ENCODE results near the gene PDE6A. TPM values are rescaled to one million over a fixed set of nuclear protein-coding genes. Genes with fewer than 3 reads are reported as not detected.
A peak's percentile ranks its signal among the peaks of the same experiment; 100 is the strongest.

PDE6A gene
- total RNA-seq, 1 donor from 2014 or later = not detected

DNA sequence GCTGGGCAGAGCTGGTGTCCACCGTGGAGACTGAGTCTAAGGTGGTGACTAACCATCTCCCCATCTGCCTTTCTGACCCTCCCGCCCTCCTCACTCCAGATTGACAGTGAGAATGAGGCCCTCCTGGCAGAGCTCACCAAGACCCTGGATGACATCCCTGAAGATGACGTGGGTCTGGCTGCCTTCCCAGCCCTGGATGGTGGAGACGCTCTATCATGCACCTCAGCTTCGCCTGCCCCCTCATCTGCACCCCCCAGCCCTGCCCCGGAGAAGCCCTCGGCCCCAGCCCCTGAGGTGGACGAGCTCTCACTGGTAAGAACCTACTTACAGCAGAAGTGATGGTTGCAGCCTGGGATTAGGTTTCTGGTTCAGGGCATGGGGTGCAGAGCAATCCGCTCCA is 118.0 kb downstream of the PDE6A start:
- H3K27ac ChIP-seq (ENCODE audit: low read depth, low read length) = peak overlapping the region; percentile 89
- H3K9ac ChIP-seq (ENCODE audit: low read depth in 1 of 3, low read length in 3 of 3) = peak overlapping the region in 2 of 3 donors; percentile 47 to 62
- H3K36me3 ChIP-seq (ENCODE audit: control insufficient read depth in 3 of 3, insufficient read depth in 3 of 3, low read length in 3 of 3) = peaks cover 16 to 23% (median 16%) of the 10 kb centered on the region in 3 donors
- H3K4me1 ChIP-seq (ENCODE audit: control insufficient read depth in 3 of 3, insufficient read depth in 3 of 3, low read length in 3 of 3) = peaks cover 55 to 72% (median 66%) of the 10 kb centered on the region in 3 donors
- H3K27me3 ChIP-seq (ENCODE audit: control insufficient read depth in 3 of 3, insufficient read depth in 3 of 3, low read length in 3 of 3) = no peaks in the 10 kb centered on the region
- H3K9me3 ChIP-seq (ENCODE audit: control insufficient read depth in 3 of 3, low read length in 3 of 3) = no peaks in the 10 kb centered on the region
- no peak overlapping the region for H3K4me3 ChIP-seq (ENCODE audit: low read length in 3 of 3)

DNA sequence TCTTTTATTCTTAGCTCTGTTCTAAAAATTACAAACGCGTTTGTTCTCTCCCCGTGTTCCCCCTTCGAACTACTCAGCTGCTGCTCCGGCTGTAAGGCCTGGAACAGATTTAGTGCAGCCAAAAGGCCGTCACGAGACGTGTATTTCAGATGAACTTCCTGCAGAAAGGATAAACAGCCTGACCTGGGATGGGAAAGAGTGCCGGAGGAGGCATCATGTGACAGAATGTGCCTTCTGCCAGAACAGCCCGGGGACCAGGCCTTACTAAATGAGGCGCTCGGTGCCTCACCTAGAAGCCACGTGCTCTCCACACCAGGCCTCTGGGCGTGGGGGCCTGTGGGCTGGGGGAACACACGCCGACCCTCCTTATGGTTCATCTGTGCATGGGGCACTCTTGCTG is 119.7 kb downstream of the PDE6A start:
- peak overlapping the region; percentile 89 for H3K27ac ChIP-seq (ENCODE audit: low read depth, low read length)
- peak overlapping the region in 2 of 3 donors; percentile 30 to 62 for H3K9ac ChIP-seq (ENCODE audit: low read depth in 1 of 3, low read length in 3 of 3)
- H3K9me3 ChIP-seq (ENCODE audit: control insufficient read depth in 3 of 3, low read length in 3 of 3) = no peaks in the 10 kb centered on the region
- H3K4me3 ChIP-seq (ENCODE audit: low read length in 3 of 3) = peak overlapping the region in 2 of 3 donors; percentile 4 to 51
- H3K4me1 ChIP-seq (ENCODE audit: control insufficient read depth in 3 of 3, insufficient read depth in 3 of 3, low read length in 3 of 3) = peaks cover 58 to 76% (median 73%) of the 10 kb centered on the region in 3 donors
- H3K36me3 ChIP-seq (ENCODE audit: control insufficient read depth in 3 of 3, insufficient read depth in 3 of 3, low read length in 3 of 3) = peaks cover 4 to 11% (median 6%) of the 10 kb centered on the region in 3 donors
- no peaks in the 10 kb centered on the region for H3K27me3 ChIP-seq (ENCODE audit: control insufficient read depth in 3 of 3, insufficient read depth in 3 of 3, low read length in 3 of 3)

DNA sequence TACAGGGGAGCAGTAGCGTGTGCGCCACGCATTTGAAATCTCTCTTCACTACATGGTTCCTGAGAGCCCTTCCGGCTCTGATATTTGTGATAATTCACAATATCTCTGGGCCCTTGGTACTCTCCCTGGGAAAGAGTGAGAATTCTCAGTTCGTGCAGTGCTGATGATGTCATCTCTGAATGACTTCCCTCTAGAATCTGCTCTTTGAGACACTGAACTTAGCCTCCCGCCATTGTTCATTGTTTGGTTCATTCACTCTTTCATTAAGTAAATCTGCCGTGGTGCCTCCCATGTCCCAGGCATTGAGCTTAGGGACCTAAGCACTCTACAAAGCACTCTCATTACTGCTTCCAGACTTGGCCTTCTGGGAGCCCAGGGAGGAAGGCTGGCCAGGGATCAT is 120.5 kb downstream of the PDE6A start:
- peaks cover 58 to 74% (median 71%) of the 10 kb centered on the region in 3 donors for H3K4me1 ChIP-seq (ENCODE audit: control insufficient read depth in 3 of 3, insufficient read depth in 3 of 3, low read length in 3 of 3)
- H3K36me3 ChIP-seq (ENCODE audit: control insufficient read depth in 3 of 3, insufficient read depth in 3 of 3, low read length in 3 of 3) = peaks cover 4 to 11% (median 6%) of the 10 kb centered on the region in 3 donors
- peak overlapping the region; percentile 89 for H3K27ac ChIP-seq (ENCODE audit: low read depth, low read length)
- no peaks in the 10 kb centered on the region for H3K9me3 ChIP-seq (ENCODE audit: control insufficient read depth in 3 of 3, low read length in 3 of 3)
- H3K27me3 ChIP-seq (ENCODE audit: control insufficient read depth in 3 of 3, insufficient read depth in 3 of 3, low read length in 3 of 3) = no peaks in the 10 kb centered on the region
- peak overlapping the region; percentile 21 to 62 (median 48) for H3K9ac ChIP-seq (ENCODE audit: low read depth in 1 of 3, low read length in 3 of 3)
- H3K4me3 ChIP-seq (ENCODE audit: low read length in 3 of 3) = peak overlapping the region; percentile 48 to 58 (median 51)

DNA sequence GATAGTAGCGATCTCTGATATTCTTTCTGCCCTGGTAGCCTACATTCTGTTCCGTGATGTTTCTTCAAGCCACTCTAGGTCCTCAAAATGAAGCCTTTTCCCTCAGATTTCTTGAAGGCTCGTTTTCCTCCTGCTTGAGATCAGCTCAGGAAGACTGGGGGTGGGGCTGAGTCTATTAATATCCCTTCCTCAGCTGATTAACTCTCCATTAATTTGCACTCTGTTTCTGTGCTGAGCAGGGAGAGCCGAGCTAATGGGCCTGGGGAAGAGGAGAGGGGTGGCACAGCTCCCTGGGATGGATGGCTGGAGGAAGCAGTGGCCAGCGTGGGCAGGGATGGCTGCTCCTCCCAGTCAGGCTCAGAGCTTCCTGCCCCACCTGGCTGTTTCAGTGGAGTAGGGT is 121.2 kb downstream of the PDE6A start:
- Histone ChIP-seq H3K27me3 (ENCODE audit: control insufficient read depth in 3 of 3, insufficient read depth in 3 of 3, low read length in 3 of 3) (no peaks in the 10 kb centered on the region), H3K27ac (ENCODE audit: low read depth, low read length) (peak overlapping the region; percentile 89), H3K36me3 (ENCODE audit: control insufficient read depth in 3 of 3, insufficient read depth in 3 of 3, low read length in 3 of 3) (peaks cover 4 to 11% (median 6%) of the 10 kb centered on the region in 3 donors), H3K4me3 (ENCODE audit: low read length in 3 of 3) (peak overlapping the region in 2 of 3 donors; percentile 48 to 51), H3K9me3 (ENCODE audit: control insufficient read depth in 3 of 3, low read length in 3 of 3) (no peaks in the 10 kb centered on the region), H3K9ac (ENCODE audit: low read depth in 1 of 3, low read length in 3 of 3) (peak overlapping the region; percentile 46 to 58 (median 48)), H3K4me1 (ENCODE audit: control insufficient read depth in 3 of 3, insufficient read depth in 3 of 3, low read length in 3 of 3) (peaks cover 52 to 70% (median 63%) of the 10 kb centered on the region in 3 donors)

DNA sequence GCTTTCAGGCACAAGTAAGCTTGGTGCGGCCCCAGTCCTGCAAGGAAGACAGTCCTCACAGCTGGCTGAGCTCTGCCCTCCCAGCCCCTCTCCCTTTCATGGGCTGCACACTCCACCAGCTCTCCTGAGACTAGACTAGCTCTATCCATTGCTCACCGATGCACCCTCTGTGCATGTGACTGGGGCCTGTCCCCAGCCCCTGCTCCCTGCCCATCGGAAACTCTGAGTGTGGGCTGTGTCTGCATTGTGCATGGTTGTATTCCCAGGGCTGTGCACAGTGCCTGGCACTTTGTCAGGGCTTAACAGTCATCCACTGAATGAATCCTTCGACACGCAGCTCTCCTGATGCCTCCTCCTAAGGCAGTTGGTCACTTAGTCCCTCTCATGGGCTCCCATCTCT is 122.3 kb downstream of the PDE6A start:
- Histone ChIP-seq H3K36me3 (ENCODE audit: control insufficient read depth in 3 of 3, insufficient read depth in 3 of 3, low read length in 3 of 3) (peaks cover 4 to 8% (median 6%) of the 10 kb centered on the region in 3 donors), H3K27me3 (ENCODE audit: control insufficient read depth in 3 of 3, insufficient read depth in 3 of 3, low read length in 3 of 3) (no peaks in the 10 kb centered on the region), H3K9ac (ENCODE audit: low read depth in 1 of 3, low read length in 3 of 3) (peak overlapping the region in 1 of 3 donors; percentile 10), H3K27ac (ENCODE audit: low read depth, low read length) (peak overlapping the region; percentile 89), H3K9me3 (ENCODE audit: control insufficient read depth in 3 of 3, low read length in 3 of 3) (no peaks in the 10 kb centered on the region), H3K4me1 (ENCODE audit: control insufficient read depth in 3 of 3, insufficient read depth in 3 of 3, low read length in 3 of 3) (peaks cover 45 to 60% (median 54%) of the 10 kb centered on the region in 3 donors), H3K4me3 (ENCODE audit: low read length in 3 of 3) (no peak overlapping the region)

DNA sequence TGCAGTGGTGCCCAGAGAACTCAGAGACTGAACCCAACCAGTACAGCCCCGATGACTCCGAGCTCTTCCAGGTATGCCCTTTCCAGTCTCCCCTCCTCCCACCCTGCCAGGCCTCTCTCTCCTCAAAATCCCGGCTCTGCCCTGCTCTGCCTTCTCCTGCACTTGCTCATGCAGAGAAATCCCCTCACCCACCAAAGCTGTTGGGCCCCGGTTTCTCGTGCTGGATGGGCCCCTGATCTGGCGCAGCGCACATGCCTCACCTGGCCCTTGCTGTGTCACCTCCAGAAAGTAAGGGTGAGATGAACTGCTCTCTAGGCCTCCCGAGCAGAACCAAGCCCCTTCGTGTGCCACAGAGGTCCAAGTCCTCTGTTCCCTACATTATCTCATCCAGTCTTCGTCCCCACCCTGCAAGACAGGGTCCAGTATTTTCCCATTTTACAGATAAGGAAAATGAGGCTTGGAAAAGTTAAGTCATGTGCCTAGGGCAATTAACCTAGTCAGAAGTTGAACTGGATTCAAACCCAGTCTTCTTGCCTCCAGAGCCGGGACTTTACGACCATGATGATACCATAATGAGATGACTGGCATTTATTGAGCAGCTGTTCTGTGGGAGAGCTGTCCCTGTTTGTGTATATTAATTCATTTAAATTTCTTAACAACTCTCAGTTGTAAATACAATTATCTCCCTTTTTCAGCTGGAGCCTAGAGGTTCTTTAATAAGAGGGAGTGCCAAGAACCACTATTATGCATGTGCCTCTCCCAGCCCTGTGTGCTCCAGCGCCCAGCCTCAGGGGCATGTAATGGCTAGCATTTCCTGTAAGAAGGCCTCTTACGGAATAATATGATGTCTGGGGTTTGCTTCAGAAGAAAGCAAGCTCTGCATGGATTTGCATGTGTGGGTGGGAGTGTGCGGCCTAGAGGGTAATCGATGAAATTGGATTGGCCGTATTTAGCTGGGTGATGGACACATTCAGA is 123.8 kb downstream of the PDE6A start:
- Histone ChIP-seq H3K4me1 (ENCODE audit: control insufficient read depth in 3 of 3, insufficient read depth in 3 of 3, low read length in 3 of 3) (peaks cover 38 to 48% (median 47%) of the 10 kb centered on the region in 3 donors), H3K9me3 (ENCODE audit: control insufficient read depth in 3 of 3, low read length in 3 of 3) (no peaks in the 10 kb centered on the region), H3K4me3 (ENCODE audit: low read length in 3 of 3) (peak overlapping the region in 1 of 3 donors; percentile 31), H3K9ac (ENCODE audit: low read depth in 1 of 3, low read length in 3 of 3) (peak overlapping the region in 2 of 3 donors; percentile 44 to 55), H3K36me3 (ENCODE audit: control insufficient read depth in 3 of 3, insufficient read depth in 3 of 3, low read length in 3 of 3) (peaks cover 0 to 8% (median 0%) of the 10 kb centered on the region in 3 donors), H3K27me3 (ENCODE audit: control insufficient read depth in 3 of 3, insufficient read depth in 3 of 3, low read length in 3 of 3) (no peaks in the 10 kb centered on the region), H3K27ac (ENCODE audit: low read depth, low read length) (peak overlapping the region; percentile 17)

DNA sequence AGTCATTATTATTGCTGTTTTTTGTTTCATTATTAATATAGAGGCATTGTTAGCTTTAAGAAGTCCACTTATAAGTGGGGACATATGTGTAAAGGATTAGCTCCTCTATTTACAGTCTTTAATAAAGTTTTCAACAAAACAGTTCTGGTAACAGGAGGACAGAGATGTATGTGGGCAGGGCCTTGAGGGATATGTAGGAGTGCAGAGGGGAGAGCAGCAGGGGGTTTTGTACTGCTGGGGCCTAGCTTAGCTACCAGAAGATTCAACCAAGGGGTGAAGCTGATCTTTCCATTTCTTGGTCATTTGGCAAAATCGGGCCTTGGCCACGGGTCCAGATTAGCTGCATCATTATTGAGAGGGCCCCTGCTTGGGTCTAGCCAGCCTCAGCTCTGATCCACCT is 124.6 kb downstream of the PDE6A start:
- no peak overlapping the region for H3K4me3 ChIP-seq (ENCODE audit: low read length in 3 of 3)
- peak overlapping the region in 1 of 3 donors; percentile 55 for H3K9ac ChIP-seq (ENCODE audit: low read depth in 1 of 3, low read length in 3 of 3)
- H3K36me3 ChIP-seq (ENCODE audit: control insufficient read depth in 3 of 3, insufficient read depth in 3 of 3, low read length in 3 of 3) = peaks cover 0 to 5% (median 0%) of the 10 kb centered on the region in 3 donors
- no peaks in the 10 kb centered on the region for H3K27me3 ChIP-seq (ENCODE audit: control insufficient read depth in 3 of 3, insufficient read depth in 3 of 3, low read length in 3 of 3)
- H3K27ac ChIP-seq (ENCODE audit: low read depth, low read length) = peak overlapping the region; percentile 17
- H3K4me1 ChIP-seq (ENCODE audit: control insufficient read depth in 3 of 3, insufficient read depth in 3 of 3, low read length in 3 of 3) = peaks cover 30 to 41% (median 40%) of the 10 kb centered on the region in 3 donors
- H3K9me3 ChIP-seq (ENCODE audit: control insufficient read depth in 3 of 3, low read length in 3 of 3) = no peaks in the 10 kb centered on the region

DNA sequence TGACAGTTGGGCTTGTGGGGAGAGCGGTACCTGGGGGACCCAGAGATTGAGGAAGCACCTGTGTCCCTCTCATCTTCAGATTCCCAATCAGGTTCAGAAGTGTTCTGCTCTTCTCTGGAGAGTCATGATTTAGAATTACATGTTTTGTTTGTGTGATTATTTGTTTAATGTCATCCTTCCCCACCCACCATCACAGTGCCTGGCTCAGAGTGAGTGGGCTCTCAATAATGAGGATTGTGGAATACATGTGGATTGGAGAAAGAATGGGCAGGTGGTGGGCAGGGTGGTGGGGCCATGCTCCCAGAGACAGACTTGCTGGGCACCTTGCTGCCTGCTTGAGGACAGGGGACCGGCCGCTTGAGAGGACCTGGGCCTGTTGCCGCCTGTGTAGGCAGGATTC is 126.5 kb downstream of the PDE6A start:
- H3K4me1 ChIP-seq (ENCODE audit: control insufficient read depth in 3 of 3, insufficient read depth in 3 of 3, low read length in 3 of 3) = peaks cover 20 to 39% (median 39%) of the 10 kb centered on the region in 3 donors
- H3K27me3 ChIP-seq (ENCODE audit: control insufficient read depth in 3 of 3, insufficient read depth in 3 of 3, low read length in 3 of 3) = no peaks in the 10 kb centered on the region
- peaks cover 0 to 5% (median 0%) of the 10 kb centered on the region in 3 donors for H3K36me3 ChIP-seq (ENCODE audit: control insufficient read depth in 3 of 3, insufficient read depth in 3 of 3, low read length in 3 of 3)
- H3K9me3 ChIP-seq (ENCODE audit: control insufficient read depth in 3 of 3, low read length in 3 of 3) = no peaks in the 10 kb centered on the region
- no peak overlapping the region for H3K9ac ChIP-seq (ENCODE audit: low read depth in 1 of 3, low read length in 3 of 3)
- H3K4me3 ChIP-seq (ENCODE audit: low read length in 3 of 3) = no peak overlapping the region
- no peak overlapping the region for H3K27ac ChIP-seq (ENCODE audit: low read depth, low read length)

DNA sequence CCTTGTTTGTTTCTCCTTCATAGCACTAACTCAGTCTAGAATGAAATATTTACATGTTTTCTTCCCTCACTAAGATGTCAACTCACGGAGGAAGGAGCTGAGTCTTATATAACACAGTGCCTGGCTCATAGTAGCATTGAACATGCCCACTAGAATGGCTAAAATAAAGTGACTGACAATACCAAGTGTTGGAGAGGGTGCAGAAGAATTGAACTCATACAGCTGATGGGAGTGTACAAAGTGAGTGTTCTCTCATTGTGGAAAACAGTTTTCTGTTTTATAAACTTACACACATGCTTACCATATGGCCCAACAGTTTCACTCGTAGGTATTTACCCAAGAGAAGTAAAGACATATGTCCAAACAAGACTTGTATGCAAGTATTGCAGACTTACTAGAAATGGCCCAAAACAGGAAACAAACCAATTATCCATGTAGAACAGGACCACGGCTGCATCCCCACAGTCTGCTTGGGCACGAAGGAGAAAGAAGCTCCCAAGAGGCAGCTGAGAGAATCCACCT is 127.0 kb downstream of the PDE6A start:
- H3K9me3 ChIP-seq (ENCODE audit: control insufficient read depth in 3 of 3, low read length in 3 of 3) = no peaks in the 10 kb centered on the region
- no peaks in the 10 kb centered on the region for H3K27me3 ChIP-seq (ENCODE audit: control insufficient read depth in 3 of 3, insufficient read depth in 3 of 3, low read length in 3 of 3)
- H3K9ac ChIP-seq (ENCODE audit: low read depth in 1 of 3, low read length in 3 of 3) = no peak overlapping the region
- peaks cover 0 to 5% (median 0%) of the 10 kb centered on the region in 3 donors for H3K36me3 ChIP-seq (ENCODE audit: control insufficient read depth in 3 of 3, insufficient read depth in 3 of 3, low read length in 3 of 3)
- no peak overlapping the region for H3K4me3 ChIP-seq (ENCODE audit: low read length in 3 of 3)
- peaks cover 17 to 39% (median 39%) of the 10 kb centered on the region in 3 donors for H3K4me1 ChIP-seq (ENCODE audit: control insufficient read depth in 3 of 3, insufficient read depth in 3 of 3, low read length in 3 of 3)
- H3K27ac ChIP-seq (ENCODE audit: low read depth, low read length) = no peak overlapping the region
